Retinal pigment epithelial cell (primary cell): Measurements from ENCODE around the gene STIM1.

Experiments
- DNase-seq: peaks from one replicate; pipeline ENCODE4 v3.0.0-alpha.2; 2010; ENCODE audit warnings: low read depth
- H3K4me3 ChIP-seq: 2 replicates; pipeline ENCODE4 v1.5.1; 2011; ENCODE audit warnings: mild to moderate bottlenecking, low read length, control low read depth, moderate library complexity
- CTCF ChIP-seq: conservative IDR thresholded peaks from 2 replicates; pipeline ENCODE4 v1.5.1; 2011; ENCODE audit warnings: low read depth, low read length, control low read depth, inconsistent platforms

Gene STIM1

DNA sequence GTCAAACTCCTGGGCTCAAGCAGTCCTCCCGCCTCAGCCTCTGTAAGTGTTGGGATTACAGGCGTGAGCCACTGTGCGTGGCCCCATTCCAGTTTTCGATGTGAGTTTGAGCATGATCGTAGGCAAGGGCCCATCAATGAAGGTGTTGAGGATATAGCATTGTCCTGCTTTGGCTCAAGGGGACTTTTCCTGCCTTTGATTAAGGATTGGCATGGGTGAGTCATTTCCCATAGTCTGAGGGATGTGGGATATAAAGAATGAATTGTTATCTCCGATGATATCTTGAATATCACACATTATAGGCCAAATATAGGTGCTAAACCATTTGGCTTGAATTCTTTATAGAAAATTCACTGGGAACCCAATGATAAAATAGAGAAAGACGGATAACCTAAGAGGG is 30.4 kb downstream of the STIM1 start:
- no peak for TF ChIP-seq CTCF
- DNase-seq, result no peak
- H3K4me3 ChIP-seq, result no peak overlapping the region

DNA sequence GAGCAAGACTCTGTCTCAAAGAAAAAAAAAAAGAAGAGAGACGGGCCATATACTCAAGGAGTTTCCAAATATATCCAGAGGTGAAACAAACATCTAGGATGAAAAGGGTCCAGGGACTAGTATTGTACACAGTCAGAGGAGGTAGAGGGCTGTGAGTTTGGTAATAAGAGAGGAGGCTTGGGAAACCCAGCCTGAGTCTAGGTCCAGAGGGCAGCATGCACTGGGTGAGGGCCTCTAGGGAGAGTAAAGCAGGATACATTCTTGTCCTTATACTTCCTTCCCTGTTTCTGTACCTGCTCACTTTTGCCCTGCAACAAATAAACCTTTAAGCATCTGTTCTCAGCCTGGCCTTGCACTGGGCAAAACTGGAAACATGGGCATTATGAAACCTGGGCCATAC is 31.5 kb downstream of the STIM1 start:
- no peak for DNase-seq
- no peak for TF ChIP-seq CTCF
- no peak overlapping the region for H3K4me3 ChIP-seq

DNA sequence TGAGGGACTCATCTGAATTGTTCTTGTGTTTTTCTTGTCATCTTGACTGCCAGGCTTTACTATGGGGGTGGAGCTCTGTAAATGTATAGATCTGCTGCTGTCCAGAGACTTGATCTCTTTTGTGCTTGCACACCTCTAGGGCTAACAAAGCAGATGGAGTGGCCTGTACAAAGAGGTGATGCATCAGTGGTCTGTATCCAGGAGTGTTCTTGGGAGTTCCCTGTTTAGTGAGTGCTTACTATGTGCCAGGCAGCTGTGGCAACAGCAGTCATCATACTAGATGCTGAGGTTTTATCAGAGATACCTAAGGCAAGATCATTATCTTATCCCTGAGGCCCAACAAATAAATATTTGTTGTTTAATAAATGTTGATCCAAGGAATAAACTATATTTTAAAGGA is 33.4 kb downstream of the STIM1 start:
- no peak overlapping the region for H3K4me3 ChIP-seq
- TF ChIP-seq CTCF, result no peak
- no peak for DNase-seq

- no peak overlapping the region for H3K4me3 ChIP-seq
- no peak for DNase-seq
- no peak for TF ChIP-seq CTCF
These were observed 34.5 kb downstream of the STIM1 start for GRCh38 chr11:3890014-3890413.

- DNase-seq, result no peak
- no peak for TF ChIP-seq CTCF
- no peak overlapping the region for H3K4me3 ChIP-seq
These were observed 35.3 kb downstream of the STIM1 start for GRCh38 chr11:3890806-3891205.

DNA sequence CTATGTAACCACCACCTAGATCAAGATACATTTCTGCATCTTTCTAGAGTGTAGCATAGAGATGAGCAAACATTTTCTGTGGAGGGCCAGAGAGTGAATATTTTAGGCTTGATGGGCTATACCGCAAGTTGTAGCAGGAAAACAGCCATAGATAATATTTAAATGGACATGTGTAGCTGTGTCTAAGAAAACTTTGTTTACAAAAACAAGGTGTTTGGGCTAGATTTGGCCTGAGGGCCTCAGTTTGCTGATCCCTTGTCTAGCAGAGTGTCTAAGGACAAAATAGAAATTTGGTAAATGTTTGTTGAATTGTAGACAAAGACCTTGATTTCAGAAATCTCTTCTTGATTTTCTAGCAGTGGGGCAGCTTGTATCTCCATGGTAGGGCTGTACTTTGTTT is 36.3 kb downstream of the STIM1 start:
- no peak for TF ChIP-seq CTCF
- no peak for DNase-seq
- no peak overlapping the region for H3K4me3 ChIP-seq

GRCh38 chr11:3892156-3892555 is 36.7 kb downstream of the STIM1 start:
- no peak overlapping the region for H3K4me3 ChIP-seq
- DNase-seq, result no peak
- TF ChIP-seq CTCF, result no peak
